HepG2 (cell line): ENCODE data around the gene DNAJC18. TPM values are rescaled to one million over a fixed set of nuclear protein-coding genes. Genes with fewer than 3 reads are reported as not detected.

Experiments used
- ATAC-seq: fragments of 200-7000 bp; cut with Tn5 transposase; 3 replicates; pipeline ENCODE4 v1.9.1; 2020; ENCODE audit warnings: mild to moderate bottlenecking, moderate library complexity
- BruUV-seq: library from RNA; stranded (reverse); fragments of 400-500 nt; replicated peaks from 2 replicates; lab custom pipeline; 2021; lab: Mats Ljungman, UMichigan
- CTCF ChIA-PET: fragments of 300-600 bp; formaldehyde crosslinking; extraction: SDS; loops from one replicate; lab custom pipeline; 2021; ENCODE audit warnings: low total read pairs, inconsistent platforms, low intra/inter-chr PET ratio; lab: Yijun Ruan, JAX
- POLR2A ChIA-PET: fragments of 350-600 bp; sonication (Branson Sonifier 250); formaldehyde crosslinking; loops from one replicate; lab custom pipeline; 2020; ENCODE audit warnings: antibody characterized with exemption, inconsistent platforms; lab: Yijun Ruan, JAX
- DNase-seq: peaks from one replicate; pipeline ENCODE4 v3.0.0-alpha.2; 2015; ENCODE audit warnings: low spot score
- FAIRE-seq: peaks from 3 replicates; lab custom pipeline; 2011; peaks lifted over from hg19 to GRCh38; lab: Jason Lieb, UNC
- H2AFZ ChIP-seq: one replicate; pipeline ENCODE4 v1.6.1; 2011; ENCODE audit warnings: low read length, inconsistent platforms
- H3K27ac ChIP-seq: fragments of 300-600 bp; 3 replicates; pipeline ENCODE4 v1.8.0; 2011; ENCODE audit warnings: mixed run types, mild to moderate bottlenecking, mixed read lengths, low read length, inconsistent platforms; ENCODE audit not compliant: insufficient read depth; ENCODE audit errors: extremely low read length
- H3K27me3 ChIP-seq, 2 experiments: fragments of 200-600 bp in 1 of 2; 2 replicates in 1 of 2; 3 replicates in 1 of 2; pipeline versions ENCODE4 v1.6.0 to v1.8.0; 2011; ENCODE audit warnings: low read length in 2 of 2, mild to moderate bottlenecking in 2 of 2, moderate library complexity in 2 of 2, inconsistent platforms in 1 of 2; ENCODE audit not compliant: insufficient read depth in 2 of 2, control insufficient read depth in 1 of 2
- H3K36me3 ChIP-seq, 2 experiments: fragments of 200-600 bp in 1 of 2; replicated peaks in 1 of 2; 2 replicates in 1 of 2; 3 replicates in 1 of 2; pipeline versions ENCODE4 v1.5.1 to v1.8.0; 2011; ENCODE audit warnings: low read length in 2 of 2, inconsistent platforms in 1 of 2; ENCODE audit not compliant: insufficient read depth in 2 of 2, control insufficient read depth in 1 of 2
- H3K4me1 ChIP-seq: 2 replicates; pipeline ENCODE4 v1.5.1; 2012; ENCODE audit warnings: low read length, inconsistent platforms; ENCODE audit not compliant: insufficient read depth
- H3K4me2 ChIP-seq: 2 replicates; pipeline ENCODE4 v1.6.0; 2011; ENCODE audit warnings: low read depth, low read length, inconsistent platforms
- H3K4me3 ChIP-seq, 3 experiments: fragments of 200-600 bp in 1 of 3; sonication (generic), shearing (Covaris generic) in 1 of 3; replicated peaks in 1 of 3; 2 replicates each; pipeline ENCODE4 v1.5.1; 2011 to 2016; ENCODE audit warnings: low read length in 3 of 3, inconsistent platforms in 2 of 3, low read depth in 2 of 3, mild to moderate bottlenecking in 2 of 3, control low read depth in 1 of 3, mixed read lengths in 1 of 3; ENCODE audit not compliant: insufficient read depth in 1 of 3
- H3K79me2 ChIP-seq: one replicate; pipeline ENCODE4 v1.6.1; 2011; ENCODE audit warnings: low read length, inconsistent platforms; ENCODE audit not compliant: insufficient read depth
- H3K9ac ChIP-seq: 2 replicates; pipeline ENCODE4 v1.6.0; 2011; ENCODE audit warnings: mild to moderate bottlenecking, low read depth, low read length, inconsistent platforms; ENCODE audit not compliant: insufficient read depth
- H3K9me3 ChIP-seq: 2 replicates; pipeline ENCODE4 v1.5.1; 2012; ENCODE audit warnings: mild to moderate bottlenecking, low read length
- H4K20me1 ChIP-seq: 2 replicates; pipeline ENCODE4 v1.6.0; 2011; ENCODE audit warnings: inconsistent platforms, mild to moderate bottlenecking, low read length, moderate library complexity; ENCODE audit not compliant: insufficient read depth
- EHMT2 ChIP-seq: fragments of 200-600 bp; sonication (generic); IDR thresholded peaks from 2 replicates; pipeline ENCODE4 v1.7.0; 2017; ENCODE audit warnings: antibody characterized with exemption, low read depth, low read length, borderline replicate concordance
- FOXM1 ChIP-seq: sonication (generic); formaldehyde crosslinking; IDR thresholded peaks from 2 replicates; pipeline ENCODE4 v1.5.0; 2020; ENCODE audit warnings: missing genetic modification reagents
- GFI1 ChIP-seq: sonication (generic); formaldehyde crosslinking; IDR thresholded peaks from 2 replicates; pipeline ENCODE4 v1.5.0; 2020; ENCODE audit warnings: missing genetic modification reagents, mild to moderate bottlenecking, borderline replicate concordance
- PCBP2 ChIP-seq: fragments of 200-400 bp; formaldehyde crosslinking; optimal IDR thresholded peaks from 2 replicates; pipeline ENCODE3; 2018; ENCODE audit warnings: low read length, low read depth; ENCODE audit not compliant: poor library complexity, severe bottlenecking
- RERE ChIP-seq: IDR thresholded peaks from 2 replicates; pipeline ENCODE4 v1.6.1; 2016; ENCODE audit warnings: low read depth, missing genetic modification reagents, missing compliant biosample characterization
- STAG1 ChIP-seq: sonication (generic); formaldehyde crosslinking; IDR thresholded peaks from 2 replicates; pipeline ENCODE4 v1.4.0; 2020; ENCODE audit warnings: missing genetic modification reagents
- ZNF17 ChIP-seq: sonication (generic); formaldehyde crosslinking; IDR thresholded peaks from 2 replicates; pipeline ENCODE4 v1.5.0; 2020; ENCODE audit warnings: mild to moderate bottlenecking, missing genetic modification reagents
- ZNF333 ChIP-seq: sonication (generic); formaldehyde crosslinking; IDR thresholded peaks from 2 replicates; pipeline ENCODE4 v1.4.0; 2020; ENCODE audit warnings: mild to moderate bottlenecking, missing genetic modification reagents, borderline replicate concordance
- ZNF556 ChIP-seq: sonication (generic); formaldehyde crosslinking; IDR thresholded peaks from 2 replicates; pipeline ENCODE4 v1.4.0; 2020; ENCODE audit warnings: mild to moderate bottlenecking, missing genetic modification reagents, borderline replicate concordance
- ZNF674 ChIP-seq: sonication (generic); formaldehyde crosslinking; IDR thresholded peaks from 2 replicates; pipeline ENCODE4 v1.5.0; 2020; ENCODE audit warnings: low read depth, mild to moderate bottlenecking, missing genetic modification reagents
- WGBS: methylation state at CpG from one replicate; pipeline ENCODE4 v1.1.6; 2017; ENCODE audit warnings: low lambda C conversion rate; 5-methylcytosine and 5-hydroxymethylcytosine counted together
- in situ Hi-C: cut with HindIII; loops from 2 replicates; pipeline ENCODE4 v1.10.0; 2017; ENCODE audit warnings: low pct_unique_long_range_greater_than_20kb; ENCODE audit not compliant: extremely low pct_ligation_motif_present
- intact Hi-C: fragments of 100-400 bp; cut with micrococcal nuclease; formaldehyde crosslinking; loops from one replicate; pipeline ENCODE4 v1.10.0; 2022; ENCODE audit not compliant: unreplicated experiment
- polyA plus RNA-seq, 8 experiments: library from polyadenylated mRNA; depleted of rRNA in 3 of 8; stranded (reverse) in 7 of 8; unstranded in 1 of 8; fragments of >200 nt; fragmentation: Illumina TruSeq in 4 of 8; extraction: Trizol in 4 of 8; gene quantifications; 2 replicates each; pipeline versions ENCODE4 v1.2.1 to v1.2.3, GENCODE V29; 2011 to 2016; ENCODE audit warnings: low read depth in 4 of 8, missing spikeins in 1 of 8, mixed read lengths in 1 of 8; ENCODE audit not compliant: insufficient read depth in 1 of 8
- total RNA-seq, 5 experiments: library from RNA; depleted of rRNA; stranded (reverse); fragments of >200 nt; fragmentation: Illumina TruSeq; extraction: Trizol; gene quantifications; 2 replicates each; pipeline ENCODE4 v1.2.3, GENCODE V29; 2016; ENCODE audit warnings: low read depth in 1 of 5
- TF ChIP-seq, protein P1 (sequence below): IDR thresholded peaks from 2 replicates; pipeline ENCODE4 v1.6.1; 2012; ENCODE audit warnings: inconsistent platforms
- TF ChIP-seq, protein P2 (sequence below): sonication (generic); formaldehyde crosslinking; IDR thresholded peaks from 2 replicates; pipeline ENCODE4 v1.4.0; 2020; ENCODE audit warnings: mild to moderate bottlenecking, missing genetic modification reagents, borderline replicate concordance
- TF ChIP-seq, protein P3 (sequence below): sonication (generic); formaldehyde crosslinking; IDR thresholded peaks from 2 replicates; pipeline ENCODE4 v1.4.0; 2020; ENCODE audit warnings: mild to moderate bottlenecking, low read depth, missing genetic modification reagents

The DNAJC18 gene
- total and polyA plus RNA-seq, 2 of the 13 experiments (the other 11 are each of a cell fraction or from before 2014, with no cell fraction given): 6.5 to 6.6 TPM

- H3K4me1 ChIP-seq: no peaks in the 10 kb centered on the region
- no peak overlapping the region for H2AFZ ChIP-seq
- no peak for DNase-seq
- H3K4me2 ChIP-seq: no peak overlapping the region
- H3K36me3 ChIP-seq: peaks cover 3 to 6% of the 10 kb centered on the region in 2 experiments; a peak in 2 of 5 replicates
- in situ Hi-C loops (no loop called here), intact Hi-C loops (no loop called here)
- CTCF ChIA-PET: no interaction called here
- no peak overlapping the region for H3K4me3 ChIP-seq
- no peaks in the 10 kb centered on the region for H4K20me1 ChIP-seq
- no peak overlapping the region for H3K9ac ChIP-seq
- H3K9me3 ChIP-seq: no peaks in the 10 kb centered on the region
- no peak for ATAC-seq
- no peak for FAIRE-seq
- 98% methylated on average over 5 of the region's 5 CpGs for WGBS
- no peak overlapping the region for H3K27ac ChIP-seq
- no TSS peak for BruUV-seq
- no peaks in the 10 kb centered on the region for H3K27me3 ChIP-seq
- POLR2A ChIA-PET: no interaction called here
- no peaks in the 10 kb centered on the region for H3K79me2 ChIP-seq
- TF ChIP-seq, protein P1, sequence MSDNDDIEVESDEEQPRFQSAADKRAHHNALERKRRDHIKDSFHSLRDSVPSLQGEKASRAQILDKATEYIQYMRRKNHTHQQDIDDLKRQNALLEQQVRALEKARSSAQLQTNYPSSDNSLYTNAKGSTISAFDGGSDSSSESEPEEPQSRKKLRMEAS: no peak
- TF ChIP-seq ZNF674 (CRISPR knock-in tag) (no peak), EHMT2 (no peak), ZNF17 (CRISPR knock-in tag) (no peak), ZNF333 (CRISPR knock-in tag) (no peak), RERE (CRISPR knock-in tag) (no peak), FOXM1 (CRISPR knock-in tag) (no peak), PCBP2 (no peak), GFI1 (CRISPR knock-in tag) (no peak), STAG1 (CRISPR knock-in tag) (no peak), ZNF556 (no peak)
- TF ChIP-seq, protein P2, sequence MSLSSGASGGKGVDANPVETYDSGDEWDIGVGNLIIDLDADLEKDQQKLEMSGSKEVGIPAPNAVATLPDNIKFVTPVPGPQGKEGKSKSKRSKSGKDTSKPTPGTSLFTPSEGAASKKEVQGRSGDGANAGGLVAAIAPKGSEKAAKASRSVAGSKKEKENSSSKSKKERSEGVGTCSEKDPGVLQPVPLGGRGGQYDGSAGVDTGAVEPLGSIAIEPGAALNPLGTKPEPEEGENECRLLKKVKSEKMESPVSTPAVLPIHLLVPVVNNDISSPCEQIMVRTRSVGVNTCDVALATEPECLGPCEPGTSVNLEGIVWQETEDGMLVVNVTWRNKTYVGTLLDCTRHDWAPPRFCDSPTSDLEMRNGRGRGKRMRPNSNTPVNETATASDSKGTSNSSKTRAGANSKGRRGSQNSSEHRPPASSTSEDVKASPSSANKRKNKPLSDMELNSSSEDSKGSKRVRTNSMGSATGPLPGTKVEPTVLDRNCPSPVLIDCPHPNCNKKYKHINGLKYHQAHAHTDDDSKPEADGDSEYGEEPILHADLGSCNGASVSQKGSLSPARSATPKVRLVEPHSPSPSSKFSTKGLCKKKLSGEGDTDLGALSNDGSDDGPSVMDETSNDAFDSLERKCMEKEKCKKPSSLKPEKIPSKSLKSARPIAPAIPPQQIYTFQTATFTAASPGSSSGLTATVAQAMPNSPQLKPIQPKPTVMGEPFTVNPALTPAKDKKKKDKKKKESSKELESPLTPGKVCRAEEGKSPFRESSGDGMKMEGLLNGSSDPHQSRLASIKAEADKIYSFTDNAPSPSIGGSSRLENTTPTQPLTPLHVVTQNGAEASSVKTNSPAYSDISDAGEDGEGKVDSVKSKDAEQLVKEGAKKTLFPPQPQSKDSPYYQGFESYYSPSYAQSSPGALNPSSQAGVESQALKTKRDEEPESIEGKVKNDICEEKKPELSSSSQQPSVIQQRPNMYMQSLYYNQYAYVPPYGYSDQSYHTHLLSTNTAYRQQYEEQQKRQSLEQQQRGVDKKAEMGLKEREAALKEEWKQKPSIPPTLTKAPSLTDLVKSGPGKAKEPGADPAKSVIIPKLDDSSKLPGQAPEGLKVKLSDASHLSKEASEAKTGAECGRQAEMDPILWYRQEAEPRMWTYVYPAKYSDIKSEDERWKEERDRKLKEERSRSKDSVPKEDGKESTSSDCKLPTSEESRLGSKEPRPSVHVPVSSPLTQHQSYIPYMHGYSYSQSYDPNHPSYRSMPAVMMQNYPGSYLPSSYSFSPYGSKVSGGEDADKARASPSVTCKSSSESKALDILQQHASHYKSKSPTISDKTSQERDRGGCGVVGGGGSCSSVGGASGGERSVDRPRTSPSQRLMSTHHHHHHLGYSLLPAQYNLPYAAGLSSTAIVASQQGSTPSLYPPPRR (CRISPR knock-in tag): no peak
- TF ChIP-seq, protein P3, sequence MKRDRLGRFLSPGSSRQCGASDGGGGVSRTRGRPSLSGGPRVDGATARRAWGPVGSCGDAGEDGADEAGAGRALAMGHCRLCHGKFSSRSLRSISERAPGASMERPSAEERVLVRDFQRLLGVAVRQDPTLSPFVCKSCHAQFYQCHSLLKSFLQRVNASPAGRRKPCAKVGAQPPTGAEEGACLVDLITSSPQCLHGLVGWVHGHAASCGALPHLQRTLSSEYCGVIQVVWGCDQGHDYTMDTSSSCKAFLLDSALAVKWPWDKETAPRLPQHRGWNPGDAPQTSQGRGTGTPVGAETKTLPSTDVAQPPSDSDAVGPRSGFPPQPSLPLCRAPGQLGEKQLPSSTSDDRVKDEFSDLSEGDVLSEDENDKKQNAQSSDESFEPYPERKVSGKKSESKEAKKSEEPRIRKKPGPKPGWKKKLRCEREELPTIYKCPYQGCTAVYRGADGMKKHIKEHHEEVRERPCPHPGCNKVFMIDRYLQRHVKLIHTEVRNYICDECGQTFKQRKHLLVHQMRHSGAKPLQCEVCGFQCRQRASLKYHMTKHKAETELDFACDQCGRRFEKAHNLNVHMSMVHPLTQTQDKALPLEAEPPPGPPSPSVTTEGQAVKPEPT (CRISPR knock-in tag): no peak
Observed at GRCh38 chr5:139425497-139425896, 13.8 kb downstream of the DNAJC18 start.
